Lung (tissue), 4 donors: Measurements from ENCODE around the gene ANXA5. TPM values are rescaled to one million over a fixed set of nuclear protein-coding genes. Genes with fewer than 3 reads are reported as not detected.

ENCODE experiments used
- polyA plus RNA-seq, 2 donors: library from polyadenylated mRNA; stranded (reverse); fragments of 200-250 nt; gene quantifications; one replicate each; pipeline ENCODE4 v1.2.1, GENCODE V29; 2013
- total RNA-seq, 2 donors: library from RNA; depleted of rRNA in 1 of 2; stranded (reverse); fragments of >200 nt in 1 of 2; gene quantifications; one replicate each; pipeline ENCODE4 v1.2.1, GENCODE V29; 2014 to 2021
- donor health status: Bipolar disorder and iron deficiency.
- donor health status: healthy.
- donor health status: DM: yes; HTN: yes; CAD: no.

Gene ANXA5
- total and polyA plus RNA-seq, 4 donors, result 250 to 479 (median 423) TPM

Other genes starting within 250 kb of the ANXA5 start
- gene SMIM43, start 68.2 kb upstream of the ANXA5 start, total RNA-seq, result 10 to 100 TPM in 1 of 2 donors, under 1 TPM in 1; 0.15 to 18.2 TPM
- under 1 TPM; 0.07 to 0.16 TPM for gene SMIM43, start 68.2 kb upstream of the ANXA5 start, polyA plus RNA-seq
- 10 to 100 TPM; 15.9 to 28.8 TPM for gene EXOSC9, start 104.3 kb upstream of the ANXA5 start, total RNA-seq
- 10 to 100 TPM; 21.8 to 30.9 TPM for gene EXOSC9, start 104.3 kb upstream of the ANXA5 start, polyA plus RNA-seq
- gene CCNA2, start 126.9 kb upstream of the ANXA5 start, total RNA-seq, result 1 to 10 TPM; 1.4 to 8.8 TPM
- 1 to 10 TPM; 1.5 to 2.0 TPM for gene CCNA2, start 126.9 kb upstream of the ANXA5 start, polyA plus RNA-seq
- 10 to 100 TPM; 12.5 to 22.1 TPM for gene BBS7, start 173.5 kb upstream of the ANXA5 start, total RNA-seq
- 1 to 10 TPM; 8.6 to 9.1 TPM for gene BBS7, start 173.5 kb upstream of the ANXA5 start, polyA plus RNA-seq